Effector memory CD4-positive, alpha-beta T cell (primary cell): ENCODE results near the gene HRG.

ENCODE experiments used
- DNase-seq, 3 donors: peaks; one replicate each; pipeline ENCODE4 v3.0.0-alpha.2; 2020
- H3K27ac ChIP-seq: 2 replicates; pipeline ENCODE4 v1.7.0; 2013; ENCODE audit warnings: mild to moderate bottlenecking, low read length, moderate library complexity; ENCODE audit not compliant: insufficient read depth, poor library complexity, severe bottlenecking
- H3K27me3 ChIP-seq: replicated peaks from 2 replicates; pipeline ENCODE4 v1.7.0; 2013; ENCODE audit warnings: mild to moderate bottlenecking, low read length; ENCODE audit not compliant: insufficient read depth, control insufficient read depth, poor library complexity, severe bottlenecking
- H3K36me3 ChIP-seq: 2 replicates; pipeline ENCODE4 v1.7.0; 2013; ENCODE audit warnings: mild to moderate bottlenecking, low read length, moderate library complexity; ENCODE audit not compliant: control insufficient read depth, insufficient read depth
- H3K4me1 ChIP-seq: 2 replicates; pipeline ENCODE4 v1.7.0; 2013; ENCODE audit warnings: low read length, mild to moderate bottlenecking; ENCODE audit not compliant: control insufficient read depth, insufficient read depth, poor library complexity, severe bottlenecking
- H3K4me3 ChIP-seq: 2 replicates; pipeline ENCODE4 v1.7.0; 2013; ENCODE audit warnings: low read length, low read depth, mild to moderate bottlenecking; ENCODE audit not compliant: insufficient read depth, poor library complexity, severe bottlenecking
- H3K9me3 ChIP-seq: 2 replicates; pipeline ENCODE4 v1.7.0; 2013; ENCODE audit warnings: mild to moderate bottlenecking, low read length, moderate library complexity; ENCODE audit not compliant: control insufficient read depth

Gene HRG

DNA sequence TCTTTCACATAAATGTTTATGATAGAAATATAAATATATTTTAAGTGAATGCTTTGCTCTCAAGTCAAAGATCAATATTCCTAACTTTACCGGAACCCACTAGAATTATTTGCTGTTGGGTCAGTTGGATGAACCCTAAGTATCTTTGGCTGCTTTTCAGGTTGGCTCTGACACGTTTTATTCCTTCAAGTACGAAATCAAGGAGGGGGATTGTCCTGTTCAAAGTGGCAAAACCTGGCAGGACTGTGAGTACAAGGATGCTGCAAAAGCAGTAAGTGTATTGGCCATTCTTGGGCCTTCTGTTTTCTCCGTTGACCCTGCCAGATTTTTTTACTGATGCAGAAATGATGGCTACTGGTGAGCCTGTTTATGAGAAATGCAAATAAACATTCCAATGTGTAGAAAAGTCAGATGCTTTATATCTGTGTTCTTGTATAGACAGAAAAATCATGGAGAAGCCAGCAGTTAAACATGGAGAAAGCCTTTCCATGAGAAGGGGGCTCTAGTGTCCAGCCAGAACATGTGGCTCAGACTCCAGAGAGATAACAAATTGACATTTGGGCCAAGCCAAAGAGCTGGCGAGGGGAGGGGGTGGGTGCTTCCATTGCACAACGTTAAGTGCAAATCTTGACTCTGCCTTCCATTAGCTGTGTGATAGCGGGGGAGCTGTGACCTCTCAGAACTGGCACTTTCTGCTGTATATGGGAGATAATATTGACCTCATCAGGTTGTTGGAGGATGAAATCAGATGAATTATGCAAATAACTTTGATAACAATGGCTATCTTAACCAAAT lies 54.3 kb downstream of the HRG start:
- DNase-seq, result no peak

DNA sequence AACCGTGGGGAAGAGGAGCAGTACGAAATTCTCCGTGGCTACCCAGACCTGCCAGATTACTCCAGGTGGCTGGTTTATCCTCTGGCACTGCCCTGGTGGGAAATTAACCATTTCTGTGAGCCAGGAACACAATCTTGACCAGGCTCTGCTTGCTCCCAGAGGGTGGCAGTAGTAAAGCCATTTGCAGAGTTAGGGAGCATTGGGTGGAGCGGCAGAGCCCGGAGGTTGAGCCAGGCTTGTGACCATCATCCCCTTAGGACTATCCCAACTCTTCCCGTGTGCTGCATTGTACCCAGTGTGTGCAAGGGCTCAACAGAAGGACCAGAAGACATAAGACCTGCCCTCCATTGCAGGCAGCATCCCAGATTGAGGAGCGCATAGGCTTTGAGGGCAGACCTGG lies 56.6 kb downstream of the HRG start:
- Histone ChIP-seq H3K9me3 (no peaks in the 10 kb centered on the region), H3K4me1 (no peaks in the 10 kb centered on the region)
- DNase-seq, result no peak

More for the DNA sequence above, 54.3 kb downstream of the HRG start:
- Histone ChIP-seq H3K4me1 (no peaks in the 10 kb centered on the region), H3K36me3 (no peaks in the 10 kb centered on the region), H3K27me3 (no peaks in the 10 kb centered on the region), H3K9me3 (no peaks in the 10 kb centered on the region), H3K4me3 (no peak overlapping the region), H3K27ac (no peak overlapping the region)

DNA sequence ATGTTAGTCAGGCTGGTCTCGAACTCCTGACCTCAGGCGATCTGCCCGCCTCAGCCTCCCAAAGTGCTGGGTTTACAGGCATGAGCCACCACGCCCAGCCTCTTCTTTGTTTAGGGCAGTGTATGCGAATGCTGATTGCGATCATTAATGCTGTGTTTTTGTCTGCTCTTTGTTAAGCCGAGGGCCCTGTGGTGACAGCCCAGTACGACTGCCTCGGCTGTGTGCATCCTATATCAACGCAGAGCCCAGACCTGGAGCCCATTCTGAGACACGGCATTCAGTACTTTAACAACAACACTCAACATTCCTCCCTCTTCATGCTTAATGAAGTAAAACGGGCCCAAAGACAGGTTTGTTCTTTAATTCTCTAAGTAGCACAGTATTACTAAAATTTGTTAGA lies 59.1 kb downstream of the HRG start:
- H3K9me3 ChIP-seq, result no peaks in the 10 kb centered on the region
- no peaks in the 10 kb centered on the region for H3K36me3 ChIP-seq
- H3K4me3 ChIP-seq, result no peak overlapping the region
- H3K27me3 ChIP-seq, result no peaks in the 10 kb centered on the region
- H3K4me1 ChIP-seq, result no peaks in the 10 kb centered on the region
- no peak for DNase-seq
- H3K27ac ChIP-seq, result no peak overlapping the region

More for the DNA sequence above, 56.6 kb downstream of the HRG start:
- no peak overlapping the region for H3K4me3 ChIP-seq
- H3K27me3 ChIP-seq, result no peaks in the 10 kb centered on the region
- H3K27ac ChIP-seq, result no peak overlapping the region
- H3K36me3 ChIP-seq, result no peaks in the 10 kb centered on the region
